MCF 10A (cell line): ENCODE measurements around the gene POLD4. TPM values are rescaled to one million over a fixed set of nuclear protein-coding genes. Genes with fewer than 3 reads are reported as not detected.

ENCODE experiments used
- BruUV-seq: library from RNA; stranded (reverse); fragments of 400-500 nt; replicated peaks from 2 replicates; lab custom pipeline; 2021; lab: Mats Ljungman, UMichigan
- CTCF ChIA-PET: fragments of 300-600 bp; sonication (Branson Sonifier 250); formaldehyde crosslinking; extraction: SDS; loops from one replicate; lab custom pipeline; 2021; ENCODE audit warnings: antibody characterized with exemption, inconsistent platforms; lab: Yijun Ruan, JAX
- POLR2A ChIA-PET: fragments of 300-600, 350-650 bp; sonication (Branson Sonifier 250); formaldehyde crosslinking; extraction: SDS; loops from one replicate; lab custom pipeline; 2020; ENCODE audit warnings: antibody characterized with exemption, inconsistent platforms; lab: Yijun Ruan, JAX
- DNase-seq: peaks from one replicate; pipeline ENCODE4 v3.0.0-alpha.2; 2018; ENCODE audit not compliant: unreplicated experiment
- H3K27ac Mint-ChIP-seq: one replicate; pipeline ENCODE4 v1.8.0; 2022; ENCODE audit warnings: mild to moderate bottlenecking, low read depth, mixed read lengths; ENCODE audit not compliant: unreplicated experiment
- H3K27me3 Mint-ChIP-seq: one replicate; pipeline ENCODE4 v1.8.0; 2022; ENCODE audit warnings: mixed read lengths; ENCODE audit not compliant: insufficient read depth, unreplicated experiment
- H3K36me3 Mint-ChIP-seq: one replicate; pipeline ENCODE4 v1.8.0; 2022; ENCODE audit warnings: mild to moderate bottlenecking, moderate library complexity, mixed read lengths; ENCODE audit not compliant: insufficient read depth, unreplicated experiment
- H3K4me1 Mint-ChIP-seq: one replicate; pipeline ENCODE4 v1.8.0; 2022; ENCODE audit warnings: mixed read lengths; ENCODE audit not compliant: insufficient read depth, unreplicated experiment
- H3K4me3 Mint-ChIP-seq: one replicate; pipeline ENCODE4 v1.8.0; 2022; ENCODE audit warnings: mild to moderate bottlenecking, moderate library complexity, mixed read lengths; ENCODE audit not compliant: unreplicated experiment
- H3K9me3 Mint-ChIP-seq: one replicate; pipeline ENCODE4 v1.8.0; 2022; ENCODE audit warnings: mixed read lengths; ENCODE audit not compliant: unreplicated experiment
- intact Hi-C: fragments of 100-400 bp; cut with micrococcal nuclease; formaldehyde crosslinking; loops from 2 replicates; pipeline ENCODE4 v1.14.1; 2022
- total RNA-seq: library from RNA; stranded (reverse); gene quantifications from 2 replicates; pipeline ENCODE4 v1.2.3, GENCODE V29; 2022
- TF ChIP-seq, protein P1 (sequence below): fragments of 200-600 bp; IDR thresholded peaks from one replicate; pipeline ENCODE4 v1.8.0; 2022; ENCODE audit warnings: antibody characterized with exemption, mild to moderate bottlenecking; ENCODE audit not compliant: unreplicated experiment

Gene POLD4
- total RNA-seq, 1 experiment from 2014 or later = 54.8 TPM

GRCh38 chr11:67337257-67337656 is 16.1 kb downstream of the POLD4 start:
- ChIA-PET POLR2A (interaction anchor here (0.6 to 1.1 kb wide), 3 partner anchors 9 to 1001 kb away, joined by 3 to 6 read pairs (median 3); partner anchors contain the start of gene RIN1), CTCF (interaction anchor here (0.7 to 1.8 kb wide), 5 partner anchors 8 to 283 kb away, joined by 4 to 5 read pairs (median 4); no protein-coding TSS in a partner anchor)
- Mint-ChIP-seq H3K27ac (no peak overlapping the region), H3K4me3 (no peak overlapping the region), H3K27me3 (no peaks in the 10 kb centered on the region), H3K36me3 (peaks cover 9% of the 10 kb centered on the region), H3K4me1 (no peaks in the 10 kb centered on the region), H3K9me3 (no peaks in the 10 kb centered on the region)
- no peak for DNase-seq
- intact Hi-C loops = no loop called here
- BruUV-seq = no TSS peak
- TF ChIP-seq, protein P1, sequence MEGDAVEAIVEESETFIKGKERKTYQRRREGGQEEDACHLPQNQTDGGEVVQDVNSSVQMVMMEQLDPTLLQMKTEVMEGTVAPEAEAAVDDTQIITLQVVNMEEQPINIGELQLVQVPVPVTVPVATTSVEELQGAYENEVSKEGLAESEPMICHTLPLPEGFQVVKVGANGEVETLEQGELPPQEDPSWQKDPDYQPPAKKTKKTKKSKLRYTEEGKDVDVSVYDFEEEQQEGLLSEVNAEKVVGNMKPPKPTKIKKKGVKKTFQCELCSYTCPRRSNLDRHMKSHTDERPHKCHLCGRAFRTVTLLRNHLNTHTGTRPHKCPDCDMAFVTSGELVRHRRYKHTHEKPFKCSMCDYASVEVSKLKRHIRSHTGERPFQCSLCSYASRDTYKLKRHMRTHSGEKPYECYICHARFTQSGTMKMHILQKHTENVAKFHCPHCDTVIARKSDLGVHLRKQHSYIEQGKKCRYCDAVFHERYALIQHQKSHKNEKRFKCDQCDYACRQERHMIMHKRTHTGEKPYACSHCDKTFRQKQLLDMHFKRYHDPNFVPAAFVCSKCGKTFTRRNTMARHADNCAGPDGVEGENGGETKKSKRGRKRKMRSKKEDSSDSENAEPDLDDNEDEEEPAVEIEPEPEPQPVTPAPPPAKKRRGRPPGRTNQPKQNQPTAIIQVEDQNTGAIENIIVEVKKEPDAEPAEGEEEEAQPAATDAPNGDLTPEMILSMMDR = no peak

DNA sequence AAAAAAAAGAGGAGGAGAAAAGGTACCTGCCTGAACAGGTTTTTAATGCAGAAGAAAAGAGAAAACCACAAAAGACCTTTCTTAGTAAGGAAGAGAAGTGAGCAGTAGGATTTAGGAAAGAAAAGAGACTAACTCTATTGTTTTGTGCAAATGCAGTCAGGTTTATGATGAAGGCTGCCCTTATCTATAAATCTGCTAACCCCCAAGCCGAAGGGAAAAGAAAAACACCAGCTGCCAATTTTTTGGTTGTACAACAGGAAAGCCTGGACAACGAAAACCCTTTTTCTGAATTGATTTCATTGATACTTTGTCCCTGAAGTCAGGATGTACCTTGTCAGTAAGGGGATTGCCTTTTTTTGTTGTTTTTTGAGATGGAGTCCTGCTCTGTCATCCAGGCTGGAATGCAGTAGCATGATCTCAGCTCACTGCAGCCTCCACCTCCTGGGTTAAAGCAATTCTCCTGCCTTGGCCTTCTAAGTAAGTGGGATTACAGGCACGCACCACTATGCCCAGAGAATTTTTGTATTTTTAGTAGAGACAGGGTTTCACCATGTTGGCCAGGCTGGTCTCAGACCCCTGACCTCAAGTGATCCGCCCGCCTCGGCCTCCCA is 21.2 kb downstream of the POLD4 start:
- intact Hi-C loops = no loop called here
- H3K4me3 Mint-ChIP-seq = no peak overlapping the region
- no peak overlapping the region for H3K27ac Mint-ChIP-seq
- peaks cover 15% of the 10 kb centered on the region for H3K36me3 Mint-ChIP-seq
- TF ChIP-seq, protein P1 = no peak
- peaks cover 3% of the 10 kb centered on the region for H3K4me1 Mint-ChIP-seq
- BruUV-seq = no TSS peak
- H3K27me3 Mint-ChIP-seq = no peaks in the 10 kb centered on the region
- H3K9me3 Mint-ChIP-seq = no peaks in the 10 kb centered on the region
- no peak for DNase-seq
- ChIA-PET CTCF (interaction anchor here (0.6 to 2.2 kb wide), 3 partner anchors 13 to 50 kb away, joined by 3 to 9 read pairs (median 7); no protein-coding TSS in a partner anchor), POLR2A (no interaction called here)

DNA sequence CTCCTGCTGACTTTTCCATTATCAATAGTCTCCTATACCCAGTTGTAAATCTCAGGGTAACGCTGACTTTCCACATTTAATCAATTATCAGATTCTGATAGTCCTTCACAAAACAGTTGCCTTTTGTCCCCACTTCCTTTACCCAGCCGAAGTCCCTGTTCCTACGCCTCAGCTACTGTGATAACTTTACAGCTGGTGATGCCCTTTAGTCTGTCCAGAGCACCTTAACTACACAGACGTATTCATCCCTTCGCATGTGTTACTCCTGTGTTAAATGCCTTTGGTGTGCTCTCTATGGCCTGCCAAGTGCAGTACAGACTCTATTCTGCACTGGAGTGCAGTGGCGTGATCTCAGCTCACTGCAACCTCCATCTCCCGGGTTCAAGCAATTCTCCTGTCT is 29.8 kb downstream of the POLD4 start:
- ChIA-PET CTCF (interaction anchor here (0.6 to 6.9 kb wide), 11 partner anchors 18 to 721 kb away, joined by 3 to 104 read pairs (median 3); no protein-coding TSS in a partner anchor), POLR2A (interaction anchor here (1.0 kb wide), 1 partner anchor 23 kb away, joined by 4 read pairs; no protein-coding TSS in a partner anchor)
- peaks cover 7% of the 10 kb centered on the region for H3K4me1 Mint-ChIP-seq
- no TSS peak for BruUV-seq
- H3K4me3 Mint-ChIP-seq = no peak overlapping the region
- intact Hi-C loops = no loop called here
- no peak for DNase-seq
- TF ChIP-seq, protein P1 = no peak
- no peaks in the 10 kb centered on the region for H3K9me3 Mint-ChIP-seq
- peaks cover 13% of the 10 kb centered on the region for H3K36me3 Mint-ChIP-seq
- no peaks in the 10 kb centered on the region for H3K27me3 Mint-ChIP-seq
- no peak overlapping the region for H3K27ac Mint-ChIP-seq

DNA sequence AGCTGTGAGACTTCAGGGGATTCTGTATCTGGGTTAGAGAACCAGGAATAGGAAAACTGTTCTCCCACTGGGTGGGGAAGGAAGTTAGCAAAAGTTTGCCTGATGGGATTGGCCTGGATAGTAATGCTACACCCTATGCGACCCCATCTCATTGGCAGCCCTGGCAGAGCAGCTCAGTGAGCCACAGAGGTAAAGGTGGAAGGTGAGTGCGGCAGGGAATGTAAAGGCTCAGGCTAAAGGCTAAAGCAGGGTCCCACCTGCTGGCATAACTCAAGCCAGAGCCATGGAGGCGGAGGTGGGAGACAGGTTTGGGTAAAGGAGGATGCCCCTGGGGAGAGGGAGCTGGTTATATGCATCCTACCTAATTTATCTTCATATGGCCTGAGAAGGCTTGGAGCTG is 31.3 kb downstream of the POLD4 start:
- CTCF ChIA-PET = interaction anchor here (0.6 to 6.9 kb wide), 9 partner anchors 13 to 146 kb away, joined by 3 to 104 read pairs (median 3); no protein-coding TSS in a partner anchor

More for the DNA sequence above, 31.3 kb downstream of the POLD4 start:
- TF ChIP-seq, protein P1 = no peak
- Mint-ChIP-seq H3K4me1 (peaks cover 11% of the 10 kb centered on the region), H3K27ac (no peak overlapping the region), H3K36me3 (peaks cover 19% of the 10 kb centered on the region), H3K9me3 (no peaks in the 10 kb centered on the region), H3K4me3 (no peak overlapping the region), H3K27me3 (no peaks in the 10 kb centered on the region)
- POLR2A ChIA-PET = interaction anchor here (0.6 to 2.2 kb wide), 5 partner anchors 8 to 57 kb away, joined by 3 to 11 read pairs (median 3); partner anchors contain the start of gene POLD4
- no peak for DNase-seq
- intact Hi-C loops = no loop called here
- BruUV-seq = no TSS peak
